HG03159 (cell line): ENCODE results near the gene ANKRD13C.

Experiments
- ATAC-seq: cut with Tn5 transposase; IDR thresholded peaks from one replicate; pipeline ENCODE4 v1.9.1; 2021; ENCODE audit warnings: mild to moderate bottlenecking, moderate library complexity; ENCODE audit not compliant: unreplicated experiment

The ANKRD13C gene

GRCh38 chr1:70311369-70311768, 43.2 kb downstream of the ANKRD13C start:
- no peak for ATAC-seq

GRCh38 chr1:70299472-70299871, 55.0 kb downstream of the ANKRD13C start:
- no peak for ATAC-seq

GRCh38 chr1:70295749-70296148, 58.8 kb downstream of the ANKRD13C start:
- ATAC-seq, result no peak

- ATAC-seq, result no peak
Measured at GRCh38 chr1:70293186-70293843, 61.2 kb downstream of the ANKRD13C start.

GRCh38 chr1:70290218-70290617, 64.3 kb downstream of the ANKRD13C start:
- ATAC-seq, result no peak

- no peak for ATAC-seq
Measured at GRCh38 chr1:70288166-70288565, 66.4 kb downstream of the ANKRD13C start.

- ATAC-seq, result no peak
Measured at GRCh38 chr1:70286453-70286852, 68.1 kb downstream of the ANKRD13C start.

GRCh38 chr1:70284366-70284765, 70.2 kb downstream of the ANKRD13C start:
- no peak for ATAC-seq

GRCh38 chr1:70278710-70279109, 75.8 kb downstream of the ANKRD13C start:
- no peak for ATAC-seq

- ATAC-seq, result no peak
Measured at GRCh38 chr1:70277875-70278274, 76.6 kb downstream of the ANKRD13C start.

- ATAC-seq, result no peak
Measured at GRCh38 chr1:70265946-70266345, 88.6 kb downstream of the ANKRD13C start.

GRCh38 chr1:70264839-70265238, 89.7 kb downstream of the ANKRD13C start:
- ATAC-seq, result no peak

GRCh38 chr1:70256664-70257063, 97.9 kb downstream of the ANKRD13C start:
- no peak for ATAC-seq

- ATAC-seq, result no peak
Measured at GRCh38 chr1:70248729-70249128, 105.8 kb downstream of the ANKRD13C start.

GRCh38 chr1:70247768-70248167, 106.8 kb downstream of the ANKRD13C start:
- no peak for ATAC-seq

GRCh38 chr1:70247122-70247521, 107.4 kb downstream of the ANKRD13C start:
- no peak for ATAC-seq

GRCh38 chr1:70239940-70240339, 114.6 kb downstream of the ANKRD13C start:
- no peak for ATAC-seq

GRCh38 chr1:70234733-70235132, 119.8 kb downstream of the ANKRD13C start:
- ATAC-seq, result no peak

GRCh38 chr1:70231475-70231874, 123.0 kb downstream of the ANKRD13C start:
- ATAC-seq, result no peak

- no peak for ATAC-seq
Measured at GRCh38 chr1:70228670-70229069, 125.9 kb downstream of the ANKRD13C start.

- ATAC-seq, result no peak
Measured at GRCh38 chr1:70227439-70227838, 127.1 kb downstream of the ANKRD13C start.

GRCh38 chr1:70224954-70225353, 129.6 kb downstream of the ANKRD13C start:
- no peak for ATAC-seq

- no peak for ATAC-seq
Measured at GRCh38 chr1:70222716-70223235, 131.7 kb downstream of the ANKRD13C start.
